Hepatic stellate cell (primary cell): ENCODE data around the gene SZT2.

Experiments
- DNase-seq: peaks from one replicate; pipeline ENCODE4 v3.0.0; 2011; ENCODE audit warnings: low spot score

The SZT2 gene

GRCh38 chr1:43423672-43424550 lies 34.2 kb downstream of the SZT2 start:
- no peak for DNase-seq

- DNase-seq: no peak
Measured at GRCh38 chr1:43425045-43425444, 35.3 kb downstream of the SZT2 start.

GRCh38 chr1:43426221-43426620 lies 36.5 kb downstream of the SZT2 start:
- DNase-seq: no peak

GRCh38 chr1:43427524-43427923 lies 37.8 kb downstream of the SZT2 start:
- no peak for DNase-seq

- no peak for DNase-seq
Measured at GRCh38 chr1:43427941-43428340, 38.2 kb downstream of the SZT2 start.

GRCh38 chr1:43430831-43431230 lies 41.1 kb downstream of the SZT2 start:
- no peak for DNase-seq

- DNase-seq: no peak
Measured at GRCh38 chr1:43431676-43432075, 42.0 kb downstream of the SZT2 start.

GRCh38 chr1:43432171-43432860 lies 42.6 kb downstream of the SZT2 start:
- DNase-seq: no peak

- DNase-seq: no peak
Measured at GRCh38 chr1:43432907-43433306, 43.2 kb downstream of the SZT2 start.

GRCh38 chr1:43434256-43434655 lies 44.6 kb downstream of the SZT2 start:
- DNase-seq: no peak

GRCh38 chr1:43435146-43436145 lies 45.7 kb downstream of the SZT2 start:
- peak; percentile 89 for DNase-seq

GRCh38 chr1:43436371-43436770 lies 46.7 kb downstream of the SZT2 start:
- DNase-seq: peak; percentile 38

- DNase-seq: no peak
Measured at GRCh38 chr1:43437031-43437973, 47.6 kb downstream of the SZT2 start.

- DNase-seq: no peak
Measured at GRCh38 chr1:43438006-43438405, 48.3 kb downstream of the SZT2 start.

- no peak for DNase-seq
Measured at GRCh38 chr1:43438576-43438952, 48.9 kb downstream of the SZT2 start.

- DNase-seq: no peak
Measured at GRCh38 chr1:43438953-43439581, 49.4 kb downstream of the SZT2 start.

GRCh38 chr1:43439781-43440180 lies 50.1 kb downstream of the SZT2 start:
- no peak for DNase-seq

GRCh38 chr1:43440358-43440757 lies 50.7 kb downstream of the SZT2 start:
- no peak for DNase-seq

- DNase-seq: no peak
Measured at GRCh38 chr1:43441166-43441893, 51.6 kb downstream of the SZT2 start.
